Measurements from ENCODE around the gene LCE7A.

GRCh38 chr1:152824964-152825363 lies 34.8 kb upstream of the LCE7A start:
- TF ChIP-seq EZH2phosphoT487 (conservative IDR thresholded peaks at IDR 0.05; ENCODE audit: low read length) (no peak), CTCF (IDR thresholded peaks at IDR 0.05; ENCODE audit: insufficient read depth, low read length, poor library complexity, severe bottlenecking) (no peak)

All from SU-DHL-6 (cell line).